Sigmoid colon (tissue), 4 donors: ENCODE data around the gene RAI14.

Source experiments
- CTCF ChIP-seq, 4 experiments: fragments of 450-650 bp in 3 of 4; fragments of 200-600 bp in 1 of 4; IDR thresholded peaks; one replicate each; pipeline ENCODE4 v1.5.1; 2016 to 2019; ENCODE audit warnings: antibody characterized with exemption in 4 of 4, mild to moderate bottlenecking in 3 of 4, moderate library complexity in 2 of 4
- POLR2A ChIP-seq, 2 donors: fragments of 450-650 bp; IDR thresholded peaks; one replicate each; pipeline ENCODE4 v1.6.1; 2016; ENCODE audit warnings: antibody characterized with exemption in 2 of 2, mild to moderate bottlenecking in 2 of 2, moderate library complexity in 2 of 2
- POLR2AphosphoS5 ChIP-seq, 4 donors: sonication (generic); formaldehyde crosslinking; IDR thresholded peaks; one replicate each; pipeline ENCODE4 v1.6.1; 2017; ENCODE audit warnings: antibody characterized with exemption in 4 of 4

DNA sequence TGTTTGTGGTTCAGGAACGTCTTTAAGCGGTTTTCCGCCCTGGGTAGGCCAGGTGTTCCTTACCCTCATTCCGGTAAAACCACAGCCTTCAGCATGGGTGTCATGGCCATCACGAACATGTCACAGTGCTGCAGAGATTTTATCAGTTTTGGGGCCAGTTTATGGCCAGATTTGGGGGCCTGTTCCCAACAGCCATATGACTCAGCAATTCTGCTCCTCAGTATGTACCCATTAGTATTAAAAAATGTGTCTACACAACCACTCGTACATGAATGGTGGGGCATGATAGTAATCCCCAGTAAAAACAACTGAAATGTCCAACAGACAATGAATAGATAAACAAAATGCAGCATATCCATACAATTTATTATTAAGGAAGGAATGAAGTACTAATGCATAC lies 130.9 kb downstream of the RAI14 start:
- TF ChIP-seq POLR2A (IDR thresholded peaks at IDR 0.05) (no peak), CTCF (IDR thresholded peaks at IDR 0.05) (no peak), POLR2AphosphoS5 (IDR thresholded peaks at IDR 0.05) (no peak)
